HG02885 (cell line): ENCODE measurements around the gene ADAM10.
"Not testable (repeated sequence)": the region's sequence is repeated elsewhere in the genome, so short reads cannot be mapped to it uniquely, and the experiment has no call there.

Source experiments
- ATAC-seq: cut with Tn5 transposase; IDR thresholded peaks from one replicate; pipeline ENCODE4 v1.9.1; 2021; ENCODE audit warnings: mild to moderate bottlenecking; ENCODE audit not compliant: unreplicated experiment, poor library complexity

Gene ADAM10, protein sequence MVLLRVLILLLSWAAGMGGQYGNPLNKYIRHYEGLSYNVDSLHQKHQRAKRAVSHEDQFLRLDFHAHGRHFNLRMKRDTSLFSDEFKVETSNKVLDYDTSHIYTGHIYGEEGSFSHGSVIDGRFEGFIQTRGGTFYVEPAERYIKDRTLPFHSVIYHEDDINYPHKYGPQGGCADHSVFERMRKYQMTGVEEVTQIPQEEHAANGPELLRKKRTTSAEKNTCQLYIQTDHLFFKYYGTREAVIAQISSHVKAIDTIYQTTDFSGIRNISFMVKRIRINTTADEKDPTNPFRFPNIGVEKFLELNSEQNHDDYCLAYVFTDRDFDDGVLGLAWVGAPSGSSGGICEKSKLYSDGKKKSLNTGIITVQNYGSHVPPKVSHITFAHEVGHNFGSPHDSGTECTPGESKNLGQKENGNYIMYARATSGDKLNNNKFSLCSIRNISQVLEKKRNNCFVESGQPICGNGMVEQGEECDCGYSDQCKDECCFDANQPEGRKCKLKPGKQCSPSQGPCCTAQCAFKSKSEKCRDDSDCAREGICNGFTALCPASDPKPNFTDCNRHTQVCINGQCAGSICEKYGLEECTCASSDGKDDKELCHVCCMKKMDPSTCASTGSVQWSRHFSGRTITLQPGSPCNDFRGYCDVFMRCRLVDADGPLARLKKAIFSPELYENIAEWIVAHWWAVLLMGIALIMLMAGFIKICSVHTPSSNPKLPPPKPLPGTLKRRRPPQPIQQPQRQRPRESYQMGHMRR

DNA sequence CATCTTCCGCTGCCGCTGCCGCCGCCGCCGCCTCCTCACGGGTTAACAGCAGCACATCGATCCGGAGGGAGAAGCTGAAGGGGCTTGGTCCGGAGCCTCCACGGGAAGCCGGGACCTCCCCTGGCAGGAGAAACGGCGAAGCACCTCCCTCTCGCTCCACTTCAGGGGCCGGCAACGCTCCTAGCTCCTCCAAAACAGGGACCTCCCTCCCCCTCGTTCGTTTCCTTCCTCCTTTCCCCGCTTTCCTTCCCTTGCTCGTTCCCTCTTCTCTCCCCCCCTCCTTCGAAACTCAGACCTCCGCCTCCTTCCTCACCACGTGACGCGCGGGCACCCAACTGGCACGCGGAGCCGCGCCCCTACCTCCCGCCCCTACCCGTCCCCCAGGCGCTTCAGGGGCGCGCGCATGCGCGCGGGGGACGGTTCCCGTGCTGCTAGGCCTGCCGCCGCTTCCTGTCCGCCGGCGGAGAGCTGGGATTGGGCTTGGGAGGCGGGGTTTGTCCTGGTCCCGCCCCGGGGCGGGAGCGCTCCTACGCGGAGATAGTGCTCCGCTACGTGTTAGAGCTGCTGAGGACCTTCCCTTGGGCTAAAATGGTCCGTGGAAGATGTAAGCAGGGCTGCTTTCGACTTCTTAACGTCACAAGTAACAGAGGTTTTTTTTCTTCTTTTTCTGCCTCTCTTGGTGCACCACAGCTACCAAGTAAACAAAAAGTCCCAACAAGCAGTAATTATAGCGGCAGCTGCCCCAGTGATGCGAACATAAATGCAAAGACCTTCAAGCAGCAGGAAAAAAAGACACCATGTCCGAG lies at the start of gene ADAM10:
Gene ADAM10, minus strand, starts transcription at position 176 of the 806 bp plus-strand sequence. Its CDS starts 173 bp downstream, at position 3.
- ATAC-seq: peak; percentile 89

DNA sequence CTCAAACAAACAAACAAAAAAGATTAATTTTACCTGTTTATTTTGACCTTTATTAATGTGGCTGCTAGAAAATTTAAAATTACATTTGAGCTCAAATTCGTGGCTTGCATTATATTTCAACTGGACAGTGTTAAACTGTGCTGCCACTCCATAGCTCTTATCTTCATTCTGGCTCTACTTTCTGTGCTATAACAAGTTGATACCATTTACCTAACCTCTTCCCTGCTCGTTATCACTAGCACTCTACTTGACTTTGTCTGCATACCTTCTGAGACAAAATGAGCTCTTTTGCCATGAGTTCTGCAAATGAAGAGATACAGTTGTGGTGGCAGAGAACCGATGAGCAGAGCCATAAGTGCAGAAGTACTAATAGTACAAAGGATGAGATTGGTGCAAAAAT lies 48.0 kb upstream of the ADAM10 start:
- ATAC-seq: no peak

DNA sequence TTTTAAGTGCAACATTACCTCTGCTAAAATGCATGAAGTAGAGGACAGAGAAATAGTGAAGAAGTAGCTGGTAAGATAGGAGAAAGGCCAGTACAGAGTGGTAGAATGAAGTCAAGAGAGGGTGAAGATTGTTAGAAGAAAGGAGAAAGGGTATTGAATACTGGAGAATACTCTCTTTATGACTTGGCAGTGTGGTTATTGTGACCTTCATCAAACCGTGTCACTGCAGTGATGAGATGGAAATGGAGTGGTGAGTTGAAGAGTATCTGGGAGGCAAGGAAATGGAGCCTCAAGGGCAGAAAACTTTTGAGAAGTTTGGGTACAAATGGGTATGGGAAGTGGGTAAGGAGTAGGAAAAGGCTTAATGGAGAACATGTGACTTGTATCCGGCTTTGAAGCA lies 46.3 kb upstream of the ADAM10 start:
- ATAC-seq: no peak

DNA sequence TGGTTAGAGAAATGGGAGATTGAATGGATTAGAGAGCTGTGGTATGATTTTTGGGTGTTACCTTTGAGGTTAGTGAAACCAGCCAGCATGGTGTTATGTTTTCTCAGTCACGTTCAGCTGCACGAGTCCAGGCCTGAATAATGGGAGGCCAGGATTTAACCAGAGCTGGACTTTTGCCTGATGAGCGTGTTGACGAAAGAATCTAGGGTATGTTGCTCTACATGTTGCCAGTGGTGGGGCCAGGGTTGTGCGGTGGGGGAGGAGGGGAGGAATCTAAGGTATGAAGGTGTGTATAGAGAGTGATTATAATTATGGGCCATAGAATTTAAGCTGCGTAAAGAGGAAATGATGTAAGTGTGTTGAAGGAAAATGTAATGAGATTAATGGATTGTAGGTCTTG lies 44.4 kb upstream of the ADAM10 start:
- no peak for ATAC-seq

DNA sequence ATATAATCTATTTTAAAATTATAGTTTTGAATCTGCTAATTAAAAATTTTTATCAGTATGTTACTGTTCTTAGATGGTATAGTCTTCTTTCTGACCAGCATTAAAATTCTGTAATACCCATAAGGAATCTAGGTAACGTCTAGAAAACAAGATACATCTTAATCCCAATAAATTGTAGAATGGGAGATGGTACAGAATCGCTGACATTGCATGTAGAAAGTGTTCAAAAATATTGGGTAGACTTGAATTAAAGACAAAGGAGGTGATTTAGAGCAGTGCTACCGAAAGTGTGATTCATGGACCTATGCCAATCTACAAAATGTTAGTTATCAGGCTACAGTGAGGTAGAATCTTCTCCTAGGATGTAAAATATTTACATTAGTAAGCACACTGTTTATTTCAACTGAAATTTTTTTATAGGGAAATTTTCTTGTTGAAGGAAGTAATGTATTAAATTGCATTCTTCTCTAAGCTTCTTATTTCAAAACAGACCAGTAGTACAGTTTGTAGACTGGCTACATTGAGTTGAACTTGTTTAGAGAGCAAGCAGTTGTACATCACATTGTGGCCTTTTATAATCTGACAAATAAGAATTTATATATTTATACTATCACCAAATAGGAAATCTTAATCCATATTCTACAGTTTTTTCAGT lies 38.7 kb upstream of the ADAM10 start:
- ATAC-seq: no peak

DNA sequence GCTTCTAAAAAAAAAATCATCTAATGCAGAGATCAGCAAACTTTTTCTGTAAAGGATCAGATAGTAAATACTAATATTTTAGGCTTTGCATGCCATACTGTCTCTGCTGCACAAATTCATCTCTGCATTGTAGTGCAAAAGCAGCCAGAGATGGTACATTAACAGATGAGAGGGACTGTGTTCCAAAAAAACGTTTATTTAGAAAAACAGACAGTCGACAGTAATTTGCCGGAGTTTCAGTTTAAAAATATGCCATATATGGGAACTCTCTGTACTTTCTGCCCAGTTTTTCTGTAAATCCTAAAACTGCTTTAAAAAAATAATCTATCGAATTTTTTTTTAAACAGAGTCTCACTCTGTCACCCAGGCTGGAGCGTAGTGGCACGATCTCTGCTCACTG lies 35.8 kb upstream of the ADAM10 start:
- no peak for ATAC-seq

DNA sequence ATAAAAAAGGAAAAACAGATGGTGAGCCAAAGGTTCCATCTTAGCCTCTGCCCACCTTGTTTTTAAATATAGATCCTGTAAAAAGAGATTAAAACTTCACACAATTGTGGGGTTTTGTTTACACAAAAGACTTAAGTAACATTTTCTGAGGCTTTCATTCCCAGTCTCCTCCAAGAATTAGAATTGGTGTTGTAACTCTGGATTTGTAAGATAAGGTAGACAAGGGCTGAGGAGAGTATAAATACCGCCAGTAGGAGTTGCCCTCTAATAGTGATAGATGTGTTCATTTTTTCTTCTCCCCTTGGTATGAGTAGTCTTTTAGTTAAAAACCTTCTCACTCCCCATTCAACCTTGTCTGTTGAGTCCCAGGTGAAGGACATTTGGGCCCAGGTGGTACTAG lies 30.0 kb upstream of the ADAM10 start:
- ATAC-seq: no peak

DNA sequence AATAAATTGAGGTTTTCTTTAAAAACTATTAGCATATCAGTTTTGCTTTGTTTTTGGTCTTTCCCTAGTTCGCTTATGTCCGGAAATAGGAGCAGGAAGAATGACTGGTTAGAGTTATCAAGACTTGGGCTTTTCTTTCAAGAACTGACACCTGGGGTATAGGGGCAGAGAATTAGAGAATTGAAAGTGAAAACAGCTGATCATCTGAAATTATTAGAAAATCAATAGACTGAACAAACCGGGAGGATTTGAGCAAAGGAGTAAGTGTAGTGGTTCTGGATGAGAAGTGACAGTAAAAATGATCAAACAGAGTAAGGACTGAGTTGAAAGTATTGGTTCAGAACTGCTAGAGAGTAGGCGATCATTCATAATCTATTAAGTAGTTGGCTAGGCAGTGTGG lies 27.6 kb upstream of the ADAM10 start:
- ATAC-seq: no peak

DNA sequence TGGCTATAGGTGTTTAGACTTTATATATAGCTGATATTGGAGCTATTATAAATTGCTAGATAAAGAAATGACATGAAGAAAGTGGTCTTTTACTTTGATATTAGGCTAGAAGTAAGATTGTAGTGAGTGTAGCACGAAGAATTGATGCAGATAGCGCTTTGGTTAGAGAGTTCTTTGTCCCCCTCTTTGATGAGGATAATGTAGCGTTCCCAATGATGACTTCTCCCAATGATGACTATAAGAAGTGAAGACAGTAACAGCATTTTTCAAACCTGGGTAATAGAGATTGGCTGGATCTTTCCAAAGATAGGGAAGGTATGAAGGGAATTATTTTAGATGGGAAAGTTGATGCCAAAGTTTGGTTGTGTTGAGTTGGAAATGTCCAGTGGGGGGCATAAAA lies 25.9 kb upstream of the ADAM10 start:
- ATAC-seq: no peak

DNA sequence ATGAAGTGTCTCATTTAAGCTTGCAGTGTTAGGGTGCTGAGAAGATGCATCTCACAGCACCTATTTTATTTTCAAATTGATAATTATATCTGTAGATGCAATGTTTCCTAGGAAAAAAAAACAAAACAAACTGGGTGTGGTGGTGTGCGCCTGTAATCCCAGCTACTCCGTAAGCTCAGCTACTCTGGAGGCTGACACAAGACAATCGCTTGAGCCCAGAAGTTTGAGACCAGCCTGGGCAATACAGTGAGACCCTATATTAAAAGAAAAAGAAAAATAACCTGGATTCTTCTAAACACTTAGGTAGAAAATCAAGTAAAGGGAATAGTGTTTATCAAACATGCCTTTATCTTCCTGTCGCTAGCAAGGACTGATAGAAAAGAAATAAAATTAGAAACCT lies 23.5 kb upstream of the ADAM10 start:
- ATAC-seq: no peak

DNA sequence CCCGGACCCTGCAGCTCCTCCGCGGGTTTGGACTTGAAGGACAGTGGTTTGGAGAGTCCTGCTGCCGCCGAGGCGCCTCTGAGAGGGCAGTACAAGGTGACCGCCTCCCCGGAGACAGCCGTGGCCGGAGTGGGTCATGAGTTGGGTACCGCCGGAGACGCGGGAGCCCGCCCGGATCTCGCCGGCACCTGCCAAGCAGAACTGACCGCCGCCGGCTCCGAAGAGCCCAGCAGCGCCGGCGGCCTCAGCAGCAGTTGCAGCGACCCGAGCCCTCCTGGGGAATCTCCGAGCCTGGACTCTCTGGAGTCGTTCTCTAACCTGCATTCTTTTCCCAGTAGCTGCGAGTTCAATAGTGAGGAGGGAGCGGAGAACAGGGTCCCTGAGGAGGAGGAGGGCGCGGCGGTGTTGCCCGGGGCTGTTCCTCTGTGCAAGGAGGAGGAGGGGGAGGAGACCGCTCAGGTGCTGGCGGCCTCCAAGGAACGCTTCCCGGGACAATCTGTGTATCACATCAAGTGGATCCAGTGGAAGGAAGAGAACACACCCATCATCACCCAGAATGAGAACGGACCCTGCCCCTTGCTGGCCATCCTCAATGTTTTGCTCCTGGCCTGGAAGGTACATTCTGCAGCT lies 22.2 kb upstream of the ADAM10 start:
- ATAC-seq: peak; percentile 6

DNA sequence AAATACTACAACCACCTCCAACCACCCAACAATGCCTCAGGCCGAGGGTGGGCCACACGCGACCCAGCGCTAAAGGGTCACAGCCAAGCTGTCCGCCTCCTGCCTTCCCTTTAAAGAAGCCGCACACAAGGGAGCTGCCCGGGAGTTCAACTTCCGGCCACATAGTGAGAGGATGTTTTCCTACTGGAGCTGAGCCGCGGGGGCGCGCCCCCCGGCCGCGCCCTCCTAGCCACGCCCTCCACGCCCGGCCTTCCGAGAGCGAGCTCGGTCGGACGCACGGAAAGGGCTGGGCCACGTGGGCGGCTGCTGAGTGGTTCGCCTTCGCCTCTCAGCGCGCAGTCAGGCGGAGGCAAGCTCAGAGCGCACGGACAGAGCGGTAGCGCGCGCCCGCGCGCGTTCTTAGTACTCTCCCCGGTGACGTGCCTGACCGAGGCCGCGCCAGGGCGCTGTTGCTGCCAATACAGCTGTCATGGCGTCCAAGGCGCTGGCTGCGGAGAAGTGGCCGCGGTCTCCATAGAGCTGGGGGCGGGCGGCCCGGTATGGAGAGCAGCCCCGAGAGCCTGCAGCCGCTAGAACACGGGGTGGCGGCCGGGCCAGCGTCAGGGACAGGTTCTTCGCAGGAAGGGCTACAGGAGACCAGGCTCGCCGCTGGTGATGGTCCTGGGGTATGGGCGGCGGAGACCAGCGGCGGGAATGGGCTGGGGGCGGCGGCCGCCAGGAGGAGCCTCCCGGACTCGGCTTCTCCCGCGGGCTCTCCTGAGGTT lies 21.5 kb upstream of the ADAM10 start, which contains the start of gene MINDY2:
Gene MINDY2, plus strand, starts transcription at position 446 of the 764 bp plus-strand sequence. Its CDS starts 94 bp downstream, at position 540.
- ATAC-seq: peak; percentile 95

DNA sequence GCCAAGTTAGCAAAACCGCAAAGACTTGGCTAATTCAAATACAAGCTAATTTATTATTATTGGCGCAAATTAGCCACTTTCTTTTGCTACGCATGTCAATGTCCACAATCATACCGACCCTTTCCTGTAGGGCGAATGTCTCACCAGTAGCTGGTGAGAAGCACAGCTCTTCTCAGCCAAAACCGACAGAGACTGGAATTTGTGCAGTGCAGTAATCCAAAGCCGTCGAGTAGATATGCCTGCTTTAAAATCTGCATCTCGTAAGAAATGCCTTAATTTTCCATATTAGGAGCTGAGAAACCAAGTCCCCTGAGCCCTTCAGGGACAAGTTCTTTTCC lies 21.0 kb upstream of the ADAM10 start:
- ATAC-seq: peak; percentile 18

DNA sequence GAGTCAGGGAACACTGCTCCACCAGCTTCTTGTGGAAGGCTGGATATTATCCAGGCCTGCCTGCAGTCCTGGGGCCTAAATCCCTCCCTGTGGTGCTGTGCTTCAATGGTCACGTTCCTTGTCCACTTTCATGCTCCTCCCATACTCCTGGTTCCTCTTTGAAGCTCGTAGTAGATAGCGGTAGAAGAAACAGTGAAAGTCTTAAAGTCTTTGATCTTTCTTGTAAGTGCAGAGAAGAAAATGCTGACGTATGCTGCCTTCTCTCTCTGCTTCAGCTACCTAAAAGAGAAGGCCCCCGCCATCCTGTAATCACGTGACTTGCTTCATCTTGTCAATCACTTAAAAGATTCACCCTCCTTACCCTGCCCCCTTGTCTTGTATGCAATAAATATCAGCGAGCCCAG lies 19.1 kb upstream of the ADAM10 start:
- not testable (repeated sequence) for ATAC-seq

DNA sequence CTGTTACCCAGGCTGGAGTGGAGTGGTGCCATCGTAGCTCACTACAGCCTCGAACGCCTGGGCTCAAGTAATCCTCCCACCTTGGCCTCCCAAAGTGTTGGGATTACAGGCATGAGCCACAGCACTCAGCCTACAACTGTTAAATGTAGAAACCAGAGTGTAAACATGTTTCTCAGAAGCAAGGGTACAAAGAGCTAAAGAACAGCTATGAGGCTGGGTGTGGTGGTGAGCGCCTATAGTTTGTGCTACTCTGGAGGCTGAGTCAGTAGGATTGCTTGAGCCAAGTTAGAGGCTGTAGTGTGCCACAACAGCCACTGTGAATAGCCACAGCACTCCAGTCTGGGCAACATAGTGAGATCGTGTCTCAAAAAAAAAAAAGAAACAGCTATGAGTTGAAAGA lies 16.8 kb upstream of the ADAM10 start:
- no peak for ATAC-seq

DNA sequence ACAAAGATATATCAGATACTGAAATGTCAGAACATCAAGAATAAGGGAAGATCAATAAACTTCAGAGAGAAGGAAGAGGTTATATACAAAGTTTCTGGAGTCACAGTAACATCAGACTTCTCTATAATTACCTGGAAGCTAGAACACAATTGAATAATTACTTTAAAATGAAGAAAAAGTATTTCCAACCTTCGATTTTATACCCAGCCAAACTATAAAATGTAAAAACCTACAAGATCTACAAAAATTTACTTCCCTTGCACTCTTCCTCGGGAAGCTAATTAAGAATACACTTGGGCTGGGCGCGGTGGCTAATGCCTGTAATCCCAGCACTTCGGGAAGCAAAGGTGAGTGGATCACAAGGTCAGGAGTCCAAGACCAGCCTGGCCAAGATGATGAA lies 15.0 kb upstream of the ADAM10 start:
- ATAC-seq: no peak

DNA sequence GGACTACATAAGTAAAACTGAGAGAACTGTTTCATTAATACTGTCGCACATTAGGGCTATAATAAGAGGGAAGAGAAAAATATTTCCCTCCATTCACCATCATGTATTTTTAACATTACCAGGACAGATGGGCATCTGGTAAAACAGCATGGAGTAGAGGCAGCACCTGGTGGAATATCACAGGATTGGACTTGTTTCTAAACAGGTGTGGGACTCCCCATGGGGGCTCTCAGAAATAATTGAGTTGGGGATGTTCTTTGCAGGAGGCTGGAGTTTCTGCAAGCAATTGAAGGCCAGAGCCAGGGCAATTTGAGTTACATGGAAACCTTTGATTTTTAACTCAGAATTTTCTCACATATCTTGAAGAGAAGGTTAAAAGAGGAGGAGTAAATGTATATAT lies 13.2 kb upstream of the ADAM10 start:
- ATAC-seq: no peak

DNA sequence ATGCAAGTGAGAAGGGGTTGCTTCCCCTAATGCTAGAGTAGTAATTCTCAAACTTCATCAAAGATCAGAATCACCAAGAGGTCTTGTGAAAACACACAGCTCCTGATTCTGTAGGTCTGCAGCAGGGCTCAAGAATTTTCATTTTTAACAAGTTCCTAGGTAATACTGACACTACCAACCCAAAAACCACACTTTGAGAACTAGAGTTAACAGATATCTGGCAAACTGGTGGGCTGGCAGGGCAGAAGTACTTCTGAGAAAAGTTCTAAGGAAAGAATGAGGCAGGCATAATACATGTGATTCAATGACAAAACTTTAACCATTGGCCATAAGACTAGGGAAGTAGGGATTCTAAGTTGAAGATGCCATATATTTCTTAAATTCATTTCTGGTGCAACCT lies 12.8 kb upstream of the ADAM10 start:
- ATAC-seq: no peak

DNA sequence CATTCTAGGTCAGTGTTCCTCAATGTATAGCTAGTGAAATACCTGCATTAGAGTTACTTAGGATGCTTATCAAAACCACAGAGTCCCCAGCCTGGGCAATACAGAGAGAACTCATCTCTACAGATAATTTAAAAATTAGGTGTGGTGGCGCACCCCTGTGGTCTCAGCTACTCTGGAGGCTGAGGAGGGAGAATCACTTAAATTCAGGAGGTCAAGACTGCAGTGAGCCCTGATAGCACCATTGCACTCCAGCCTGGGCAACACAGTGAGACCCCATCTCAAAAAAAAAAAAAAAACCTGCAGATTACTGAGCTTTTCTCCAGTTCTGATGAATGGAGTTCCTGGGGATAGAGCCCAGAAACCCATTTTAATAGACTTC lies 11.5 kb upstream of the ADAM10 start:
- no peak for ATAC-seq
